GM12878 (cell line): Measurements from ENCODE around the gene CACNA1A.

Source experiments
- GABPA ChIP-seq: IDR thresholded peaks from 2 replicates; pipeline ENCODE4 v1.6.1; 2014; ENCODE audit warnings: antibody characterized with exemption, low read depth, mild to moderate bottlenecking, inconsistent platforms
- NRF1 ChIP-seq: conservative IDR thresholded peaks from 2 replicates; pipeline ENCODE4 v1.6.1; 2011; ENCODE audit warnings: mild to moderate bottlenecking, low read depth, low read length, improper control_type of control experiment
- ZNF274 ChIP-seq: IDR thresholded peaks from one replicate; pipeline ENCODE4 v1.8.0; 2011; ENCODE audit not compliant: insufficient read length, insufficient read depth

DNA sequence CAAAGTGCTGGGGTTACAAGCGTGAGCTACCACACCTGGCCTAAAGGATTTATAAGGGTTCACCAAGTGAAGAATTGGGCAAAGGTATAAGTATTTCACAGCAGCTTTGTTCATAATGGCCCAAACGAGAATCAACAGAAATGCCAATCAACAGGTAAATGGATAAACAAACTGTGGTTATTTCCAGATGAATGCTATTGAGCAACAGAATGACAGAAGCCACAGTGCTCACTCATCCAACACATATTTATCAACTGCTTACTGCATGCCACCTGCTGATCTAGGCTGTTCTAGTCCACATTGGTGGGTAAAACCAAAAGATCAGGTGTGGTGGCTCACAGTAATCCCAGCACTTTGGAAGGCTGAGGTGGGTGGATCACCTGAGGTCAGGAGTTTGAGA, 27.7 kb downstream of the CACNA1A start:
- TF ChIP-seq NRF1: no peak
- no peak for TF ChIP-seq GABPA
- no peak for TF ChIP-seq ZNF274
